Activated T-helper 1 cell treated with anti-CD3 and anti-CD28 coated beads, Interleukin-2, amount 50 U/mL, for 16 hours (primary cell): Measurements from ENCODE around the gene MEN1.

Experiments used
- DNase-seq, 2 donors: peaks; one replicate each; pipeline ENCODE4 v3.0.0-alpha.2; 2020; ENCODE audit warnings: low read depth in 1 of 2, low spot score in 1 of 2

The MEN1 gene

GRCh38 chr11:64810271-64810890 lies at the start of gene MEN1:
MEN1 (minus strand) TSS chr11:64810551; CDS start chr11:64810109, 442 bp downstream.
- peak; percentile 51 to 68 for DNase-seq

GRCh38 chr11:64859542-64860414 lies 49.4 kb upstream of the MEN1 start:
- DNase-seq = no peak

GRCh38 chr11:64858467-64859263 lies 48.3 kb upstream of the MEN1 start:
- DNase-seq = no peak

GRCh38 chr11:64857485-64857884 lies 47.1 kb upstream of the MEN1 start:
- no peak for DNase-seq

- DNase-seq = no peak
These were observed 46.3 kb upstream of the MEN1 start for GRCh38 chr11:64856382-64857227.

- no peak for DNase-seq
These were observed 45.4 kb upstream of the MEN1 start for GRCh38 chr11:64855596-64856304.

GRCh38 chr11:64854534-64855502 lies 44.5 kb upstream of the MEN1 start:
- DNase-seq = no peak

- DNase-seq = no peak
These were observed 43.8 kb upstream of the MEN1 start for GRCh38 chr11:64854157-64854533.

- no peak for DNase-seq
These were observed 43.4 kb upstream of the MEN1 start for GRCh38 chr11:64853709-64854108.

GRCh38 chr11:64852804-64853509 lies 42.6 kb upstream of the MEN1 start:
- no peak for DNase-seq

- DNase-seq = no peak
These were observed 41.5 kb upstream of the MEN1 start for GRCh38 chr11:64851831-64852351.

- no peak for DNase-seq
These were observed 40.7 kb upstream of the MEN1 start for GRCh38 chr11:64850979-64851567.

- DNase-seq = no peak
These were observed 39.4 kb upstream of the MEN1 start for GRCh38 chr11:64849598-64850356.

- no peak for DNase-seq
These were observed 38.7 kb upstream of the MEN1 start for GRCh38 chr11:64848826-64849597.

- no peak for DNase-seq
These were observed 38.0 kb upstream of the MEN1 start for GRCh38 chr11:64848214-64848825.
